Epithelial cell of esophagus (primary cell): ENCODE data around the gene SNCAIP.

ENCODE experiments used
- DNase-seq: peaks from one replicate; pipeline ENCODE4 v3.0.0; 2010; ENCODE audit warnings: low read depth
- H3K4me3 ChIP-seq: 2 replicates; pipeline ENCODE4 v1.5.1; 2011; ENCODE audit warnings: mild to moderate bottlenecking, low read length, control low read depth
- TF ChIP-seq, protein P1 (sequence below): IDR thresholded peaks from 2 replicates; pipeline ENCODE4 v1.5.1; 2011; ENCODE audit warnings: low read depth, mild to moderate bottlenecking, low read length, control low read depth, inconsistent platforms; ENCODE audit not compliant: insufficient read depth; ENCODE audit errors: missing control alignments

Gene SNCAIP

DNA sequence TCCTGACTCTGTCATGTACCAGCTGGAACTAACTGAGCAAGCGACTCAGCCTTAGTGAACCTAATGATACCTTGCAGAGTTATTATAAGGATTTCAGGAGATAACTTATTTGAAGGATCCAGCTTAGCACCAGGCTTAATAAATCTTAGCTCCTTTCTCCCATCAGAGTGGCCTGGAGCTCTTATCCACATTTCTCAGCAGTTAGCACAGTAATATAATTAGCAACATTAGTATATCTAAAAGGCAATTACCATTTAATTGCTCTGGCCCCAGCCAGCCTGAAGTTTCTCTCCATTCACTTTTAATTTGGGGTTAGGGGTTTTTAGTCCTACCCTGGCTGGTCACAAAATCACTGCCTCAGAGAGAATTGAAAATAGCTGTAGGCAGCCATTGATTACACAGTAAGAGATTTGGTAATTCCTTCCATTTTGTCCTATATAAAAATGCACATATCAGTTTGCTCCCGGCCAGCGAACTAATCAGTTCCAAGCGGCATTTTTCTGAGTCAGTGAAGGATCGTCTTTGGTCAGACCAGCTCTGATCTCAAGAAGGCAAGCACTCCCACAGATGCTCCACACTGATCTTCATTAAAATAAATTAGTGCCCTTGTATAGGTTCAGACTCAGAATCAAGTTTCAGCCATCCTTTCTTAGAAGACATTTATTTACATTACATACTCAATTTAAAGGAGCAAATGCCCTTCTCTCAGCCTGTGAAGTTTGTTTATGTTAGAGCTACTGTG lies 56.6 kb downstream of the SNCAIP start:
- no peak overlapping the region for H3K4me3 ChIP-seq
- DNase-seq: no peak
- TF ChIP-seq, protein P1, sequence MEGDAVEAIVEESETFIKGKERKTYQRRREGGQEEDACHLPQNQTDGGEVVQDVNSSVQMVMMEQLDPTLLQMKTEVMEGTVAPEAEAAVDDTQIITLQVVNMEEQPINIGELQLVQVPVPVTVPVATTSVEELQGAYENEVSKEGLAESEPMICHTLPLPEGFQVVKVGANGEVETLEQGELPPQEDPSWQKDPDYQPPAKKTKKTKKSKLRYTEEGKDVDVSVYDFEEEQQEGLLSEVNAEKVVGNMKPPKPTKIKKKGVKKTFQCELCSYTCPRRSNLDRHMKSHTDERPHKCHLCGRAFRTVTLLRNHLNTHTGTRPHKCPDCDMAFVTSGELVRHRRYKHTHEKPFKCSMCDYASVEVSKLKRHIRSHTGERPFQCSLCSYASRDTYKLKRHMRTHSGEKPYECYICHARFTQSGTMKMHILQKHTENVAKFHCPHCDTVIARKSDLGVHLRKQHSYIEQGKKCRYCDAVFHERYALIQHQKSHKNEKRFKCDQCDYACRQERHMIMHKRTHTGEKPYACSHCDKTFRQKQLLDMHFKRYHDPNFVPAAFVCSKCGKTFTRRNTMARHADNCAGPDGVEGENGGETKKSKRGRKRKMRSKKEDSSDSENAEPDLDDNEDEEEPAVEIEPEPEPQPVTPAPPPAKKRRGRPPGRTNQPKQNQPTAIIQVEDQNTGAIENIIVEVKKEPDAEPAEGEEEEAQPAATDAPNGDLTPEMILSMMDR: no peak

DNA sequence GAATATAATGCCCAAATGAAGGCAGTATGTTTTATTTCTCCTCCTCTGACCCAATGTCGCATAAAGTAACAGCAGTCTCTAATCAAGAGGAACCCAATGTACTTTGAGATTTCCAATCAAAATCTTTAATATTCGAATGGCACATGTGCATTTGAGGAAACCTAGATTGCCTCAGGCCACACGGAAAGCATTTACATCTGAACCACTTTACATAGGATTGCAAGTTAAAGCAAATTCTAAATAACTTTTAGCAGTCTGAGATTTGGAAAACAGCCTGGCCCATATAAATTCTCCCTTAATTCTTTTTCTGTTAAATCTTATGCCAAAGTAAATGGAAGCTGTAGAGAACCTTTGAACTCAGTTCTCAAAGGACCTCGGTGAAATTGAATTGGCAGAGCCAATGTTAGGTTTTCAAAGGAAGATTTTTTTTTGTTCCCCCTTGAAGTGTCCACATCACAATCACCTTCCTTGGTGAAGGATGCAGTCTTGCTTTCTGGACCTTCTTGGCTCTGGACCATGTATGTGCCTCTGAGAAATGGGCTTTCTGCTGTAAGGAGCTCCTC lies 57.3 kb downstream of the SNCAIP start:
- TF ChIP-seq, protein P1: no peak
- DNase-seq: no peak
- no peak overlapping the region for H3K4me3 ChIP-seq

DNA sequence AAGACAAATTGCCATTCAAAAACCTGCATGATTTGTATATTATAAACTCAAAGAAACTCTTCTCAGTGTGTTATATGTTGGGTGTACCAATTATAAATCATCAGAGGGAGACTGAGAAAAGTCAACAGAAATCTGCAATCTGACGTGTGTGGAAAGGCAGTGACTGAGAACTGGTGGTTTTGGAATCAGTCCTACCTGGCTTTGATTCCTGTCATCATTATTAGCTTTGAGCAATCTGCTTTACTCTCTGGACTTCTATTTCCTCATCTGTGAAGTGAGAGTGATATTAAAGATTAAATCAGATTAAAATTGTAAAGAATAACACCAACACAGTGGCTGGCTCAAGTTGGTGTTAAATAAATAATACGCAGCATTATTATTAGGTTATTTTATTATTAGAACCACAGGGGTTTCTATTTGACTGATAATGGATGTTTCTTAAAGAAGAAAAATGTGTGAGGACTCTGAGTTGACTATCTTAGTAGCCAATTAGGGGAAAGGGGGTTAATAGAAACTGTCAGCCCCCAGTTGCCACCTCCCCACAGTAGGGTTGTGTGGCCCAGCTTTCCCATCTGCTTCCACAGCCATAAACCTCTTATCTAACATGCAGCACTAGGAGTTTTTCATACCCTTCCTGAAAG lies 59.6 kb downstream of the SNCAIP start:
- no peak overlapping the region for H3K4me3 ChIP-seq
- TF ChIP-seq, protein P1: no peak
- no peak for DNase-seq

DNA sequence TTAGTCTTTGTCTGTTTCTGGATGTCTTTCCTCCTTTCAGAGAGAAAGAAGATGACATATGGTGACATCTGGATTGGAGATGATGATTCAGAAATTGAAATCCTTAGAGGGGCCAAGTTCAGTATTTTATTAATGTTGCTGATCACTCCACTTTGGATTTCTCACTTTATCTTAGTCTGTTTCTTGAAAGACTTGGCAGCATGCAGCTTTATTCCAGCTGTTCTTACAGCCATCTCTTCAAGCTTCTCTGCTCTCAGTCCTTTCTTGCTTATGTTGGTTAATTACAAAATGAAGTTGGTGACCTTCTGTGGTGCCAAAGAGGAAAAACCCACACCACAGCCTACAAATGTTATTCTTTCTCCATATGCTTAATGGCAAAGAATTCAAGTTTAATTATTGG lies 62.1 kb downstream of the SNCAIP start:
- DNase-seq: no peak
- H3K4me3 ChIP-seq: no peak overlapping the region
- TF ChIP-seq, protein P1: no peak

DNA sequence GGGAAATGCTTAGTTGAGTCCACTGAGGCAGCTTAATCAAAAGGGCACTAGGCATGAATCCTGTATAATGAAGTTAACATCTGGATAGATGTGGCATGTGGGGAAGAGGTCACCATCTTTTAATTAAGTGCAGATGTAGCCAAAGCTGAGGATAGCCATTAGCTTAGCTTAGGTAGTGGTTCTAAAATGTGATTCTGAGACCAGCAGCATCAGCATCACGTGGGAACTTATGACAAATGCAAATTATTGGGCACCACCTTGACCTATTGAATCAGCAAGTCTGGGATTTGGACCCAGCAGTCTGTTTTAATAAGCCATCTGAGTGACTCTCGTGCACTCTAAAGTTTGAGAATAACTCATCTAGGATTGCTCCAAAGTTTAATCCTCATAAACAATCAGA lies 63.8 kb downstream of the SNCAIP start:
- H3K4me3 ChIP-seq: no peak overlapping the region
- no peak for DNase-seq
- TF ChIP-seq, protein P1: no peak

DNA sequence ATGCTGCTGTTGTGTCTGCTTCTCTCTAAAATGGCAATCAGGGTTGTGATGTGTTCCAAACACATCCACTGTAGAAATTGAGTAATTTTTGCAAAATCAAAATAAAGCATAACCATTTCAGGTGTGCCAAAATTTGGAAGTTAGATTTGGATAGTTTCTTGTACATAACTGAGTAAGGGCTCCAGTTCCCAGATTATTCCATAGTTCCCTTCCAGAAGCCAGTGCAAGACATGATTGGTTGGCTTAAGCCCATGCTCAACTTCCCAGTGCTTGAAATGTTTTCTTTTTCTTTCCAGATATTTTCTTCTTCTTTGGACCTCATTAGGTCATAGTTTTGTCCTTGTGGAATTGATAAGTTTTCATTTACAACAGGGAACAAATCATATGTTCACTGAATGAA lies 64.2 kb downstream of the SNCAIP start:
- H3K4me3 ChIP-seq: no peak overlapping the region
- TF ChIP-seq, protein P1: no peak
- DNase-seq: no peak
